ENCODE results near the gene SOST. TPM values are rescaled to one million over a fixed set of nuclear protein-coding genes. Genes with fewer than 3 reads are reported as not detected.
A peak's percentile ranks its signal among the peaks of the same experiment; 100 is the strongest.

Gene SOST
- polyA plus RNA-seq, 1 donor, result not detected

- DNase-seq, result no peak
These were observed 17.0 kb downstream of the SOST start for GRCh38 chr17:43741636-43742035.

GRCh38 chr17:43740541-43740940 lies 18.1 kb downstream of the SOST start:
- DNase-seq, result no peak

- no peak for DNase-seq
These were observed 20.9 kb downstream of the SOST start for GRCh38 chr17:43737722-43738121.

- DNase-seq, result no peak
These were observed 22.2 kb downstream of the SOST start for GRCh38 chr17:43736389-43736788.

GRCh38 chr17:43734376-43734775 lies 24.2 kb downstream of the SOST start:
- peak; percentile 19 for DNase-seq

GRCh38 chr17:43733956-43734355 lies 24.6 kb downstream of the SOST start:
- DNase-seq, result no peak

- DNase-seq, result no peak
These were observed 25.6 kb downstream of the SOST start for GRCh38 chr17:43732958-43733357.

- no peak for DNase-seq
These were observed 30.5 kb downstream of the SOST start for GRCh38 chr17:43728081-43728480.

GRCh38 chr17:43723697-43724359 lies 34.8 kb downstream of the SOST start:
- no peak for DNase-seq

- DNase-seq, result no peak
These were observed 35.5 kb downstream of the SOST start for GRCh38 chr17:43722870-43723665.

- DNase-seq, result no peak
These were observed 36.3 kb downstream of the SOST start for GRCh38 chr17:43722269-43722619.

- no peak for DNase-seq
These were observed 36.9 kb downstream of the SOST start for GRCh38 chr17:43721537-43722268.

- DNase-seq, result peak; percentile 85
These were observed 38.1 kb downstream of the SOST start for GRCh38 chr17:43720311-43721060.

- DNase-seq, result no peak
These were observed 39.0 kb downstream of the SOST start for GRCh38 chr17:43719578-43719977.

- no peak for DNase-seq
These were observed 40.0 kb downstream of the SOST start for GRCh38 chr17:43718544-43718943.

- DNase-seq, result no peak
These were observed 40.7 kb downstream of the SOST start for GRCh38 chr17:43717913-43718312.

- no peak for DNase-seq
These were observed 44.0 kb downstream of the SOST start for GRCh38 chr17:43714465-43715149.

- peak; percentile 39 for DNase-seq
These were observed 45.0 kb downstream of the SOST start for GRCh38 chr17:43713494-43714162.

GRCh38 chr17:43712397-43712796 lies 46.2 kb downstream of the SOST start:
- no peak for DNase-seq

- no peak for DNase-seq
These were observed 48.5 kb downstream of the SOST start for GRCh38 chr17:43710101-43710500.

- no peak for DNase-seq
These were observed 49.4 kb downstream of the SOST start for GRCh38 chr17:43709210-43709609.

GRCh38 chr17:43707184-43707583 lies 51.4 kb downstream of the SOST start:
- DNase-seq, result no peak

Measured in hindlimb muscle (tissue), 1 donor.